IPS-NIHi7 (cell line): Measurements from ENCODE around the gene ARHGAP32.
"Not testable (repeated sequence)": the region's sequence is repeated elsewhere in the genome, so short reads cannot be mapped to it uniquely, and the experiment has no call there.

Experiments
- DNase-seq: peaks from one replicate; pipeline ENCODE4 v3.0.0; 2012; ENCODE audit warnings: mixed read lengths; ENCODE audit errors: extremely low spot score

ARHGAP32 gene

DNA sequence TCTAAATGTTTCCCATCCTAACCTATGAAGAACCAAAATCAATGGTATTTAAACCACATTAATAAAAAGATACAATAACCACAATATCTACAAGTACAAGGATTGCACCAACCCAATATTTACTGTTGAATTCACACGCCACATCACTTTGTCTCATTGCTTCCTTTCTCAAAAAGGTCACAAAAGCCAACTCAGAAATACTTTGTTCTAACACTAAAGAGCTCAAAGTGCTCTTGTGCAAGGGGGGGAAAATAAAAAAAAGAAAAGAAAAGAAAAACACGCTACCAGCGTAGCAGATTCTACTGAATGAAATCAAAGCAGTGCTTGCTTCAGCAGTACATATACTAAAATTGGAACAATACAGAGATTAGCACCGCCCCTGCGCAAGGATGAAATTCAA, 10.5 kb upstream of the ARHGAP32 start:
- no peak for DNase-seq

DNA sequence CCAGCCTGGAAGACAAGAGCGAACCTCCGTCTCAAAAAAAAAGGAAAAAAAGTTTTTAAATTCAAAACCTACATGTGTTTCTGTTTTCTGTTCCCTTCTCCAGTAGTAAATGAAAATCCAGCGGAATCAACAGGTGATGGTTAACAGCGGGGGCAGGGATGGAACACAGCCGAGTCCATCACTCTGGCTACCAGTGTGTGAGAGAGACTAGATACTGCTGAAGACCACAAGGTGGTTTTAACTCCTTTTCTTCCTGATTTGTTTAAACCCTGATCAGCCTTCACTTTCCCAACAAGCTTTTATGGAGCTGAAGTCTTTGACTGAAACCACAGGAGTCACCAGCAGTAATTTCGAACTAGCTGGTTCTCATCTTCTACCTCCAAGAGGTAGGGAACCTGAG, 3.6 kb upstream of the ARHGAP32 start:
- no peak for DNase-seq

DNA sequence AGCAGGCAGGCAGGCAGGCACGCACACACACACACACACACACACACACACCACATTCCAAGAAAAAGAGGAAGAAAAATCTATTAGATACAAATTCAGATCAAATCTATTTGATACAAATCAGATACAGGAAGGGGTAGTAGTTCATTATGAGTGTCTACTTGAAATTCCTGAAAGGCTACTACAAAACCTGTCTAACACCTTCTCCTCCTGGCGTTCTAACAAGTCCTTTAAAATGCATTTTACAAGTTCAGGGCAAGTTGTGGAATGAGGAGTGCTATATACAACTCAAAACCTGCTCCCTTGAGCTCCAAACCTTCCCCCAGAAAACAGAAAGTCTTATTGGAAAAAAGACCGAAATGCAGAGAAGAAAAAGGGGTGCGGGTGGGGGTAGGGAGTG, 476 bp downstream of the ARHGAP32 start:
- no peak for DNase-seq

DNA sequence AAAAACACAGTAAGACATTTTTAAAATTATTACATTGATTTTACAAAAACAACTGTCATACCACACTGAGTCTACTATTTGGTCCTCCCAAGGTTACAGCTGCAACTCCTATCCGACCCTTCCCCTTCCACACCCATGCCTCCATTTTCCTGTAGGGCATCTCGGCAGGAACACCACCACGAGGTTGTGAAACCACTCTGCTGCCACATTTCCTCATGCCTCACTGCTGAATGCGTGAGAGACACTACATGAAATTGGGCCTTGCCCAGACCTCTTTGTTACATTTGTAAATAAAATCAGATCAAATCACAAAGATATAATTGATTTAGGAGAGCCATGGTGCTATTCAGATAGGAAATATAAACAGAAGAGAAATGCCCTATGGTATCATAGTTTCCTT, 2.0 kb downstream of the ARHGAP32 start:
- DNase-seq, result no peak

DNA sequence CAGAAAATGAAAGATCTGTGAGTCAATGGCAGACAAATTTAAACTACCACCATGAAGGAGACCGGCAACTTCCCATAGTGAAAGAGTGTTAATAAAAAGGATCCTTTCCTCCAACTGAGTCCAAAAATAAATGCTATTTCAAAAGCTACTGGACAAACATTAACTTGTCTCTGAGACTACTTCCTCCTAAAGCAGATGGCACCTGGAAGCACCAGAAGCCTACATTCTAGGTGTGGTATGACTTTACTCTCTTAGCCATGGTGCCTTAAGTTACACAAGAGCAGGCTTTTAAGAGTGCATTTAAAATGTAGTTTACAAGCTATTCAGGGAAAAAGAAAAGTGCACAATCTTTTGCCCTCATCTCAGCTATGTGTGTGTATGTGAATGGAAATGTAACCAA, 2.5 kb downstream of the ARHGAP32 start:
- DNase-seq, result no peak

DNA sequence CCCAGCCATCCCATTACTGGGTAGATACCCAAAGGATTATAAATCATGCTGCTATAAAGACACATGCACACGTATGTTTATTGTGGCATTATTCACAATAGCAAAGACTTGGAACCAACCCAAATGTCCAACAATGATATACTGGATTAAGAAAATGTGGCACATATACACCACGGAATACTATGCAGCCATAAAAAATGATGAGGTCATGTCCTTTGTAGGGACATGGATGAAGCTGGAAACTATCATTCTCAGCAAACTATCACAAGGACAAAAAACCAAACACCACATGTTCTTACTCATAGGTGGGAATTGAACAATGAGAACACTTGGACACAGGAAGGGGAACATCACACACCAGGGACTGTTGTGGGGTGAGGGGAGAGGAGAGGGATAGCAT, 7.0 kb downstream of the ARHGAP32 start:
- DNase-seq, result not testable (repeated sequence)

DNA sequence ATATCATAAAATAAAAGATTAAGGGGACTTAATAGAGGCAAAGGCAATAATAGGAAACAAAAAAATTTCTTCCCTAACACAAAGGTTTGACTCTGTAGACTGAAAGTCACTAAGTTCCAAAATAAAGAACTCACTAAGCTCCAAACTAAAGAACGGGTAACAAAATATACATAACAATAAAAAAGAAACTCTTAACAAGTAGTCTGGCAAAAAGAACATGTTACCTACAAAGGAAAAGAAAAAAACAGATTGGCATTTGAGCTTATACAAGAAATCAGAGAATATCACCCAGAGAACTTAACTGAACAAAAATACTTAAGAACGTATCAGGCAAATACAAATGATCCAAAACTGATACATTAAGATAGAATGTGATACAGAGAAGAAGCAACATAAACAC, 7.5 kb downstream of the ARHGAP32 start:
- no peak for DNase-seq

DNA sequence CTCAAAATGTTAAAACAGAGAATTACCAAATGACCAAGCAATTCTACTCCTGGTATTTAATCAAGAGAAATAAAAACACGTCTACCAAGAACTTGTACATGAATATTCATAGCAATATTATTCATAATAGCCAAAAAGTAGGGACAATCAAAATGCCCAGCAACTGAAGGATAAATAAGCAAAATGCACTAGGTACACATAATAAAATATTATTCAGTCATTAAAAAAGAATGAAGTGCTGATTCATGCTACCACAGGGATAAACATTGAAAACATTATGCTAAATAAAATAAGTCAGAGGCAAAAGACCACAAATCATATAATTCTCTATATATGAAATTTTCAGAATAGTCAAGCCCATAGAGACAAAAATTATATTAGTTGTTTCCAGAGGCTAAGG, 24.8 kb downstream of the ARHGAP32 start:
- DNase-seq, result no peak

DNA sequence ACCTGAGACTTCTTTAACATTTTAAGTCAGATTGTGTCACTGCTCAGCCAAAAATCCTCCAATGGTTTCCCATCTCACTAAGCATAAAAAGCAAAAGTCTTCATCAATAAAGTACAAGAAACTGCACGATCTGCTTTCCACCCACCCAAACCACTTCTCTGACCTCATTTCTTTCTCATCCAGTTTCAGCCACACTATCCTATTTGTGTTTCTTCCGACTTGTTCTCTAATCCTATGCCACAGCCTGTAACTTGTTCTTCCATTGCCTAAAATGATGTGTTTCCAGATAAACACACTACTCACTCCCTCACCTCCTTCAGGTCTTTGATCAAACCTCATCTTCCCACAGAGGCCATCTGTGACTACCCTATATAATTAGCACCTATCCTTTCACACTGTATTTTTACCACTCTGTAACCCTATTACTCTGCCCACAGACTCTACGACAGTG, 28.4 kb downstream of the ARHGAP32 start:
- DNase-seq, result no peak

DNA sequence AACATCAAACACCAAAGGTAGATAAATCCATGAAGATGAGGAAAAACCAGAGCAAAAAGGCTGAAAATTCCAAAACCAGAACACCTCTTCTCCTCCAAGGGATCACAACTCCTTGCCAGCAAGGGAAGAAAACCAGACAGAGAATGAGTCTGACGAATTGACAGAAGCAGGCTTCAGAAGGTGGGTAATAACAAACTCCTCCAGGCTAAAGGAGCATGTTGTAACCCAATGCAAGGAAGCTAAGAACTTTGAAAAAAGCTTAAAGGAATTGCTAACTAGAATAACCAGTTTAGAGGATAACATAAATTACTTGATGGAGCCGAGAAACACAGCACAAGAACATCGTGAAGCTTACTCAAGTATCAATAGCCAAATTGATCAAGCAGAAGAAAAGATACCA, 35.0 kb downstream of the ARHGAP32 start:
- not testable (repeated sequence) for DNase-seq

DNA sequence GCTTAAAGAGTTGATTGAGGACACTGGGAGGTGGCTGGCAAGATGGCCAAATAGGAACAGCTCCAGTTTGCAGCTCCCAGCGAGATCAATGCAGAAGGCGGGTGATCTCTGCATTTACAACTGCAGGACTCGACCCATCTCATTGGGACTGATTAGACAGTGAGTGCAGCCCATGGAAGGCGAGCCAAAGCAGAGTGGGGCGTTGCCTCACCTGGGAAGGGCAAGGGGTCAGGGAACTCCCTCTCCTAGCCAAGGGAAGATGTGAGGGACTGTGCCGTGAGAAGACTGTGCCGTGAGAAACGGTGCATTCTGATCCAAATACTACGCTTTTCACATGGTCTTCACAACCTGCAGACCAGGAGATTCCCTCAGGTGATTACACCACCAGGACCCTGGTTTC, 36.4 kb downstream of the ARHGAP32 start:
- DNase-seq, result no peak

DNA sequence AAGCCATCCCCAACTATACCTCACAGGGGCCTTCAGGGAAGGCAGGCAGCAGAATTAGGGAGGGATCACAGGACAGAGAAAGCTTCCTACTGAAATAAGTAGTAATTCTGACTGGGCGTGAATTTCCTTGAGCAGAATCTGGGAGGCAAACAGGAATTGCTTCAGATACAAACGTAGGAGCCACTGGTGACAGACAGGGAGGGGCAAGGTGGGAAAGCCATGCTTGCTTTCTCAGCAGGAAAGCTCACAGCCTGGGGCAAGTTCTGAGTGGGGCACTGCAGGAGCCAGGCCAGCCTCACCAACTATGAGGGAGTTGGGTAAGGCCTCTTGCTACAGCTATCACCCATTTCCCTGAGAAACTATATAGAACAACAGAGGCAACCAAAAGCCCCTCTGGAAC, 43.6 kb downstream of the ARHGAP32 start:
- no peak for DNase-seq

DNA sequence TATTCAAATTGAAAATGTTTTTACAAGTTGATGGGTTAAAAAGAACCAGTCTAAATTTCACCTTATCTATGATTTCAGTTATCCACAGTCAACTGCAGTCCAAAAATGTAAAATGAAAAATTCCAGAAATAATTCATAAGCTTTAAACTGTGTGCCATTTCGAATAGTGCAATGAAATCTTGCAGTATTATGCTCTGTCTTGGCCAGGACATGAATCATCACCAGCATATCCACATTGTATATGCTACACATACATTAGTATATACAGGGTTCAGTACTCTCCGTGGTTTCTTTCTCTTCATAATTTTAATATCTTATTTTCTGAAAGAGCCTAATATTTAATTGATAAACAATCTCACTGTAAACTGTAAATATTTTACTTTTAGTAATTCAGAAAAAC, 45.9 kb downstream of the ARHGAP32 start:
- DNase-seq, result no peak

DNA sequence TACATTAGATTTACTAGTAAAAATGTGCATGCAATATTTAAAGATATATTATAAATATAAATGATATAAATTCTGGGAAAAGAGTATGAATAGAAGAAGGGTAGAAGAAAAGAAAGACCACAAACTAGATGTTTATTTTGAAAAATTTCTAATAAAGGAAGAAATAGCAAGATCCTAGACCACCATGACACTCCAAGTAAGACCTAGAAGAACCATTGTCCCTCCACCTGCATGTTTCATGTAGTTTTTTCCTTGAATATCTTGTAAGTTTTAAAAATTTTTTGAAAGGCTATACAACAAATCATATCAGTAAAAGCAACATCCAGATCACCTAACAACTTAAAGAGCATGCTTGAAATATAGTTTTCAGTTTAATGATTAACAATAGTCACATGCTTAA, 46.8 kb downstream of the ARHGAP32 start:
- no peak for DNase-seq

DNA sequence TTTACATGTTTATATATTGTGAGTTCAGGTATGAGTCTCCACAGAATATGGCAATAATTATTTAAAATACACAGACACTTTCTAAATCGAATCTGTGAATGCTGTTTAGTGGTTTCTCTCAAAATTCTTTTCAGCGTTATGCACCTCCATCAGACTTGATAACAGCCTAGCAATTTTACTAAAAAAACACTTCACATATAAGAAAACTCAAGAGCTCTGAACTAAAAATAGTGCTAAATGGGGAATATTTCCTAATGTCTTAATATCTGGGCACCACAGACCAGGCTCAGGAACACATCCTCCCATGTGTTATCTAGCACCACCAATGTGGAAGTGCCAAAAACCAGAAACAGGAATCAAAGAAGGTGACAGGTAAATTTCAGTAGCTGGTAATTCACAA, 47.9 kb downstream of the ARHGAP32 start:
- DNase-seq, result no peak

DNA sequence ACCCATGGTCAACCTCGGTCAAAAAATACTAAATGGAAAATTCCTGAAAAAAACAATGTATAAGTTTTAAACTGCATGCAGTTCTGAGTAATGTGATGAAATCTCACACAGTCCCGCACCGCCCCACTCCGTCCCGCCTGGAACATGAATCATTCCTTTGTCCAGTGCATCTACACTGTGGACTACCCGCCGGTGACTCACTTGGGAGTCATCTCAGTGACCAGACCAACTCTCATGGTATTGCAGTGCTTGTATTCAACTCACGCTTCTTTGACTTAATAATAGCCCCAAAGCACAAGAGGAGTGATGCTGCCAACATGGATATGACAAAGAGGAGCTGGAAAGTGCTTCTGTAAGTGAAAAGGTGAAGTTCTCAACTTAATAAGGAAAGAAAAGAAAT, 48.8 kb downstream of the ARHGAP32 start:
- peak; percentile 35 for DNase-seq

DNA sequence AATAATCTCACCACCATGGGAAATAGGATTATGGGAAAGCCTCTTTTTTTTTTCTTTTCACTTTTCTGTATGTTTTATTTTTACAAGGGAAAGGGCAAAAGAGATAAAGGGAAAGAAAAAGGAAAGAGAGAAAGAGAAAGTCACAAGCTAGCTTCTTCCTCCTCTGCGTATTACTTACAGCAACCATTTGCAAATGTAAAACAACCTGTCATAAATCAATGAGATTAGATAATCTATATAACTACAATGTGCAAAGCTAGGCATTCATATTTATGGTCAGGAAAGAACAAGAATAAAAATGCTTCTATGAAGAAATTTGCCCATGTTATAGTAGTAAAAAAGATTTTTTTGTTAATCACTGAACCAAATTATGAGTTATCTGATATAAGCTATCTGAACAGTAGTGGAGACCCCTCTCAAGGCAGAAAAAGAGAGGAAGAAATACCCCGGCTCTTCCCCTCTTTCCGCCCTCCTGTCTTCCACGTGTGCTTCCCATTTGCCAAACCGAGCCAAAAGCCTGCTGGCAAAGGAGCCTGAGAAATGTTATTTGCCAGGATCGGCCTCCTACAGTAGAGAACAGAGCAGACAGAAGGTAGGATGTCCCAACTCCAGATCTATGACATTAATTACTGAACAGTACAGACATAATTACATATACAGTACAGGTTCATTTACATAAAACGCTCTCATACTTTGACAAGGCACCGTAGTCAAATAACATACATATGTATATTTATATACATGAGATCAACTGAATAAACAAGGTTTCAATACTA, 50.2 kb downstream of the ARHGAP32 start:
- no peak for DNase-seq

DNA sequence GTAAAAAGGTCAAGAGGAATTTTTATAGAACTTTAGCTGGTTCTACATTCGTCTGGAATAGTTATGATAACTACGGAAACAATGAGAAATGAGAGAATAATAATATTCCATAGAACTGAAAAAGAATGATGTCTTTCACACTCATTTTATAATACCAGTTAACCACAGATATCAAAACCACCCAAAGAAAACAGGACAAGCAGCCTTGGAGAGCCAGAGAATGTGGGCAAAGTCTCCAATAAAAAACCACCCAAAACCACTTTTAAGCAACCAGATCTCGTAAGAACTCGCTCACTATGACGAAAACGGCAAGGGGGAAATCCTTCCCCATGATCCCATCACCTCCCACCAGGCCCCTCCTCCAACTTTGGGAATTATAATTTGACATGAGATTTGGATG, 60.8 kb downstream of the ARHGAP32 start:
- no peak for DNase-seq

DNA sequence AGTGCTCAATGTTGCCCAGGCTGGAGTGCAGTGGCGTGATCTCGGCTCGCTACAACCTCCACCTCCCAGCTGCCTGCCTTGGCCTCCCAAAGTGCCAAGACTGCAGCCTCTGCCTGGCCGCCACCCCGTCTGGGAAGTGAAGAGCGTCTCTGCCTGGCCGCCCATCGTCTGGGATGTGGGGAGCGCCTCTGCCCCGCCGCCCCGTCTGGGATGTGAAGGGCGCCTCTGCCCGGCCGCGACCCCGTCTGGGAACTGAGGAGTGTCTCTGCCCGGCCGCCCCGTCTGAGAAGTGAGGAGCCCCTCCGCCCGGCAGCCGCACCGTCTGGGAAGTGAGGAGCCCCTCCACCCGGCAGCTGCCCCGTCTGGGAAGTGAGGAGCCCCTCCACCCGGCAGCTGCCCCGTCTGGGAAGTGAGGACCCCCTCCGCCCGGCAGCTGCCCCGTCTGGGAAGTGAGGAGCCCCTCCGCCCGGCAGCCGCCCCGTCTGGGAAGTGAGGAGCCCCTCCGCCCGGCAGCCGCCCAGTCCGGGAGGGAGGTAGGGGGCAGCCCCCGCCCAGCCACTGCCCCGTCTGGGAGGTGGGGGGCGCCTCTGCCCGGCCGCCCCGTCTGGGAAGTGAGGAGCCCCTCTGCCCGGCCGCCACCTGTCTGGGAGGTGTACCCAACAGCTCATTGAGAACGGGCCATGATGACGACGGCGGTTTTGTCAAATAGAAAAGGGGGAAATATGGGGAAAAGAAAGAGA, 63.1 kb downstream of the ARHGAP32 start:
- not testable (repeated sequence) for DNase-seq

DNA sequence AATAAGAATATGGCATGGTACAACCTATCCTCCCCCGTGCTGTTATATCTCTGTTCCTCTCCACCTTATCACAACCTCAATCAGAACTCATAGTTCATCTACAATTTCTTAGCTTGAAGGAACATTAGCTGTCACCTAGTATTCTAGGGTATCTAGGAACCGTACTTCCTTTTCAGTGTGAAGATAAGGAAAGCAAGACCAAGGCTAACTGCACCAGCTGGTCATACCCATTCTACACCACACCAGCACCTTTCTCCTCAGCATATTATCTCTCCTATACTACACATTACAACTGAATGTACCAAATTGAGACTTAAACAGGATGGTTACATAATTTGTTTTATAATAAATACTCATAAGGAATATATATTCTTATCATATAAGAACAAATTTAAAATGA, 73.1 kb downstream of the ARHGAP32 start:
- no peak for DNase-seq

DNA sequence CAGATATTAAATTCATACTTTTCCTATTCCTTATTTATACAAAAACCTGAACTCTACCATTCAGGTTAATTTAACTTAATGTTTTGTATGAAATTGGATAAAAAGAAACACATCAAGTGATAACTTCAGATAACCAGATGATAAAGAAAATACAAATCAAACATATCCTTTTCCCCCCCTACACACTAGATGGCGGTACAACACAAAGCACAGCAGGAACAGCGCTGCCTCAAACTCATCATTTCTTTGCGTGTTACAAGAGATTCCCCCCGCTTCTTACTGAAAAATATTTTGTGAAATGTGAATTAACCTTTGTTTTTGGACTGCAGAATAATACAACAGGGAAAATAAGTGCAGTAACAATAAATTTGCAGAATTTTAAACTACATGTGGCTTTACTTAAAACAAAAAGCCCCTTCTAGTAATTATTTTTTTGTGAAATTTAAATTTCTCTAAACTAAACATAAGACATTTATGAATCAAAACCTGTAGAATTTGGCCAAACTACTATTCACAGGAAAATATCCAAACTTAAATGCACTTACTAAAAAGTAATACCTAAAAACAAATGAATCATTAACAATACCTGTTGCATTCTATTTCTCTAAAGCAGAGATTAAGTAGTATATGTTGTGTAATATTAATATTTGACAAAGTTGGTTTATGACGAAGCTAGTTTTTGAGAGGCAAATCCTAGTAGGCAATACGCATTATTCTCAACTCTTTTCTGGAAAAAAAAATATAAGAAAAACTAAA, 74.4 kb downstream of the ARHGAP32 start:
- DNase-seq, result peak; percentile 64
